ENCODE measurements around the gene MYO15A. TPM values are rescaled to one million over a fixed set of nuclear protein-coding genes. Genes with fewer than 3 reads are reported as not detected.

Gene MYO15A
- polyA plus RNA-seq, 3 donors, result 1.7 to 3.2 (median 2.3) TPM

- DNase-seq (ENCODE audit: low read depth in 3 of 3, low spot score in 2 of 3), result no peak
Observed at GRCh38 chr17:18100616-18101015, 7.9 kb upstream of the MYO15A start.

GRCh38 chr17:18101828-18102227 lies 6.7 kb upstream of the MYO15A start:
- DNase-seq (ENCODE audit: low read depth in 3 of 3, low spot score in 2 of 3), result no peak

GRCh38 chr17:18102640-18103039 lies 5.9 kb upstream of the MYO15A start:
- DNase-seq (ENCODE audit: low read depth in 3 of 3, low spot score in 2 of 3), result no peak

GRCh38 chr17:18105027-18105426 lies 3.5 kb upstream of the MYO15A start:
- no peak for DNase-seq (ENCODE audit: low read depth in 3 of 3, low spot score in 2 of 3)

GRCh38 chr17:18105595-18105994 lies 3.0 kb upstream of the MYO15A start:
- DNase-seq (ENCODE audit: low read depth in 3 of 3, low spot score in 2 of 3), result no peak

- DNase-seq (ENCODE audit: low read depth in 3 of 3, low spot score in 2 of 3), result no peak
Observed at GRCh38 chr17:18106211-18106610, 2.3 kb upstream of the MYO15A start.

GRCh38 chr17:18107061-18107790 lies 1.3 kb upstream of the MYO15A start:
- no peak for DNase-seq (ENCODE audit: low read depth in 3 of 3, low spot score in 2 of 3)

- DNase-seq (ENCODE audit: low read depth in 3 of 3, low spot score in 2 of 3), result no peak
Observed at GRCh38 chr17:18107971-18108370, 585 bp upstream of the MYO15A start.

GRCh38 chr17:18109935-18110485 lies 1.5 kb downstream of the MYO15A start:
- DNase-seq (ENCODE audit: low read depth in 3 of 3, low spot score in 2 of 3), result no peak

GRCh38 chr17:18110636-18111145 lies 2.1 kb downstream of the MYO15A start:
- DNase-seq (ENCODE audit: low read depth in 3 of 3, low spot score in 2 of 3), result no peak

GRCh38 chr17:18111330-18111971 lies 2.9 kb downstream of the MYO15A start:
- DNase-seq (ENCODE audit: low read depth in 3 of 3, low spot score in 2 of 3), result no peak

- DNase-seq (ENCODE audit: low read depth in 3 of 3, low spot score in 2 of 3), result no peak
Observed at GRCh38 chr17:18115517-18115916, 7.0 kb downstream of the MYO15A start.

- DNase-seq (ENCODE audit: low read depth in 3 of 3, low spot score in 2 of 3), result no peak
Observed at GRCh38 chr17:18116078-18116477, 7.5 kb downstream of the MYO15A start.

GRCh38 chr17:18117533-18117932 lies 9.0 kb downstream of the MYO15A start:
- DNase-seq (ENCODE audit: low read depth in 3 of 3, low spot score in 2 of 3), result no peak

- no peak for DNase-seq (ENCODE audit: low read depth in 3 of 3, low spot score in 2 of 3)
Observed at GRCh38 chr17:18117982-18118975, 9.7 kb downstream of the MYO15A start.

GRCh38 chr17:18119166-18119745 lies 10.7 kb downstream of the MYO15A start:
- DNase-seq (ENCODE audit: low read depth in 3 of 3, low spot score in 2 of 3), result no peak

- DNase-seq (ENCODE audit: low read depth in 3 of 3, low spot score in 2 of 3), result no peak
Observed at GRCh38 chr17:18119938-18120337, 11.4 kb downstream of the MYO15A start.

GRCh38 chr17:18120461-18121017 lies 12.0 kb downstream of the MYO15A start:
- no peak for DNase-seq (ENCODE audit: low read depth in 3 of 3, low spot score in 2 of 3)

- no peak for DNase-seq (ENCODE audit: low read depth in 3 of 3, low spot score in 2 of 3)
Observed at GRCh38 chr17:18121144-18121910, 12.8 kb downstream of the MYO15A start.

Measured in right renal cortex interstitium (tissue), 3 donors.